ENCODE results near the gene ZNF513. TPM values are rescaled to one million over a fixed set of nuclear protein-coding genes. Genes with fewer than 3 reads are reported as not detected.

The ZNF513 gene
- total and polyA plus RNA-seq, 2 experiments from 2014 or later = 31.7 to 35.8 TPM

GRCh38 chr2:27375513-27376099 lies 4.9 kb downstream of the ZNF513 start:
- Histone ChIP-seq H3K4me1 (ENCODE audit: low read depth) (peaks cover 17% of the 10 kb centered on the region), H3K36me3 (peaks cover 45% of the 10 kb centered on the region), H3K27me3 (no peaks in the 10 kb centered on the region), H3K4me3 (no peak overlapping the region), H3K9me3 (ENCODE audit: low read depth) (no peaks in the 10 kb centered on the region), H3K27ac (no peak overlapping the region)
- no peak for TF ChIP-seq CTCF (IDR thresholded peaks at IDR 0.05; ENCODE audit: low read depth, low read length)
- no peak for DNase-seq (ENCODE audit: low read depth in 1 of 2, low spot score in 1 of 2)

- no peak for DNase-seq (ENCODE audit: low read depth in 1 of 2, low spot score in 1 of 2)
- H3K4me1 ChIP-seq (ENCODE audit: low read depth) = peaks cover 11% of the 10 kb centered on the region
- H3K4me3 ChIP-seq = no peak overlapping the region
- H3K27ac ChIP-seq = no peak overlapping the region
- no peaks in the 10 kb centered on the region for H3K9me3 ChIP-seq (ENCODE audit: low read depth)
- peaks cover 45% of the 10 kb centered on the region for H3K36me3 ChIP-seq
- TF ChIP-seq CTCF (IDR thresholded peaks at IDR 0.05; ENCODE audit: low read depth, low read length) = no peak
- H3K27me3 ChIP-seq = no peaks in the 10 kb centered on the region
Observed at GRCh38 chr2:27373567-27373966, 7.0 kb downstream of the ZNF513 start.

- H3K27me3 ChIP-seq = no peaks in the 10 kb centered on the region
- TF ChIP-seq CTCF (IDR thresholded peaks at IDR 0.05; ENCODE audit: low read depth, low read length) = no peak
- no peak overlapping the region for H3K4me3 ChIP-seq
- H3K36me3 ChIP-seq = peaks cover 49% of the 10 kb centered on the region
- H3K27ac ChIP-seq = no peak overlapping the region
- peaks cover 11% of the 10 kb centered on the region for H3K4me1 ChIP-seq (ENCODE audit: low read depth)
- DNase-seq (ENCODE audit: low read depth in 1 of 2, low spot score in 1 of 2) = no peak
- H3K9me3 ChIP-seq (ENCODE audit: low read depth) = no peaks in the 10 kb centered on the region
Observed at GRCh38 chr2:27372937-27373336, 7.6 kb downstream of the ZNF513 start.

GRCh38 chr2:27370816-27371620 lies 9.5 kb downstream of the ZNF513 start:
- peaks cover 11% of the 10 kb centered on the region for H3K4me1 ChIP-seq (ENCODE audit: low read depth)
- no peaks in the 10 kb centered on the region for H3K27me3 ChIP-seq
- peak; percentile 14 to 81 for DNase-seq (ENCODE audit: low read depth in 1 of 2, low spot score in 1 of 2)
- peaks cover 49% of the 10 kb centered on the region for H3K36me3 ChIP-seq
- no peaks in the 10 kb centered on the region for H3K9me3 ChIP-seq (ENCODE audit: low read depth)
- TF ChIP-seq CTCF (IDR thresholded peaks at IDR 0.05; ENCODE audit: low read depth, low read length) = no peak
- H3K4me3 ChIP-seq = peak overlapping the region; percentile 89
- H3K27ac ChIP-seq = peak overlapping the region; percentile 93

- Histone ChIP-seq H3K9me3 (ENCODE audit: low read depth) (no peaks in the 10 kb centered on the region), H3K27ac (peak within 1 kb of the TSS; percentile 93), H3K36me3 (peaks cover 45% of the 10 kb centered on the region), H3K27me3 (no peaks in the 10 kb centered on the region), H3K4me3 (peak within 1 kb of the TSS; percentile 89), H3K4me1 (ENCODE audit: low read depth) (peaks cover 11% of the 10 kb centered on the region)
- peak; percentile 81 for TF ChIP-seq CTCF (IDR thresholded peaks at IDR 0.05; ENCODE audit: low read depth, low read length)
- peak; percentile 98 to 99 for DNase-seq (ENCODE audit: low read depth in 1 of 2, low spot score in 1 of 2)
Observed at GRCh38 chr2:27370026-27370815, 10.3 kb downstream of the ZNF513 start, which contains the start of the genes EIF2B4 and SNX17. Gene EIF2B4 (minus strand): TSS chr2:27370338. CDS start chr2:27370314, 24 bp downstream. Gene SNX17 (plus strand): TSS chr2:27370616. CDS start chr2:27370744, 128 bp downstream.

All from cardiac muscle cell (in vitro differentiated cells and primary cell).